Measurements from ENCODE around the gene ACTL8.

Gene ACTL8

DNA sequence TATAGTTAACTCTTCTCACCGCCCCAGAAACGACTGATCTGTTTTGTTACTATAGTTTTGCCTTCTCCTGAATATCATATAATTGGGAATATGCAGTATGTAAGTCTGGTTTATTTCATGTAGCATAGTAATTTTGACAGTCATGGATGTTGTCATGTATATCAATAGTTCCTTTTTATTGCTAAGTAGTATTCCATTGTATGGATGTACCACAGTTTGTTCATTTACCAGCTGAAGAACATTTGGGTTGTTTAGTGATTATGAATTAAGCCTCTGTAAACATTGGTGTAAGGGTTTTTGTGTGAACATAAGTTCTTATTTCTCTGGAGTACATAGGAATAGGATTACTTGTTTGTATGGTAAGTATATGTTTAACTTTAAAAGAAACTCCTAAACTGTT, 55.5 kb downstream of the ACTL8 start:
- DNase-seq = no peak

DNA sequence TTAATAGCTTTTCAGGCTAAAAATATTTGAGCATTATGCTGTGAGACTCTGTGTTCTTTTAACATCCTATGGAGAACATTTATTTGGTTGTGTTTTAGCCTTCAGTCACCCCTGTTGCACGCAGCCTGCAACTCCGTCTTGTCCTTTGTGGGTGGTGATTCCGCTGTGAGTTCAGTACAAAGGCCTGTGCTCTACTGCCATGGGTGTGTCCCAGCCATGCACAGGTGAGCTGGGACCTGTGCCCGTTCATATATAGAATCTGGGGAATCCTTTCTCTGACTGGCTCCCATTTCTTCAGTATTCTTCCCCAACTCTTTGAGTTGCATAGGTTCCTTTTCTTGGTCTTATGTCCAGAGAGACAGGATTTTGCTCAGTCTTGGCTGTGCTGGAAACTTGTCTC, 61.4 kb downstream of the ACTL8 start:
- no peak for DNase-seq

DNA sequence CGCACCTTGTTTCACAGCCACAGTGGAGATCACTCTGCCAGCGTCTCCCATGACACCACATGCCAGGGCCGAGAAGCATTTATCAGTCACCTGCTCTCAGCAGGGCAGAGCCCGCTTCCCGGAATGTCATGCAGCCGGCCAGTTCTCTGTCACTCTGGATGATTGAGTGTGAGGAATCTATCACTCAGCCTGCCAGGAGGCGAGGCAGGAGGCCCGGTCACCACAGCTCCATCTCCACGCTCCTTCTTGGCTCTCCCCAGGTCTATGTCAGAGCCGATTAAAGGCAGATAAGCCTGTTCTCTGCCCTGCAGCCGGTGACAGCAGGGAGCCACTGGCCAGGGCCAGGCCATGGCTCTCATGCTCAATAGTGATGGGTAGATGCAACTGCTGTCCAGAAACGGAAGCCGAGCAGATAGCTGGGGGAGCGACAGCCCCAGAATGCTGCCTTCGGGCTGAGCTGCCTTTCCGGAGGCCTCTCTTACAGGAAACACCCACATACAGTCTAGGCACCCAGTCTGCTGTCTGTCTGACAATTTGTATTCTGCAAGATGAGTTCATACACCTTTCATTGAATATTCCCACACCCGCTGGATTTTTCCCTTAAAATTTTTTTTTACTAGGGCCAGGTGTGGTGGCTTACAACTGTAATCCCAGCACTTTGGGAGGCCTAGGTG, 64.1 kb downstream of the ACTL8 start:
- peak; percentile 22 for DNase-seq

DNA sequence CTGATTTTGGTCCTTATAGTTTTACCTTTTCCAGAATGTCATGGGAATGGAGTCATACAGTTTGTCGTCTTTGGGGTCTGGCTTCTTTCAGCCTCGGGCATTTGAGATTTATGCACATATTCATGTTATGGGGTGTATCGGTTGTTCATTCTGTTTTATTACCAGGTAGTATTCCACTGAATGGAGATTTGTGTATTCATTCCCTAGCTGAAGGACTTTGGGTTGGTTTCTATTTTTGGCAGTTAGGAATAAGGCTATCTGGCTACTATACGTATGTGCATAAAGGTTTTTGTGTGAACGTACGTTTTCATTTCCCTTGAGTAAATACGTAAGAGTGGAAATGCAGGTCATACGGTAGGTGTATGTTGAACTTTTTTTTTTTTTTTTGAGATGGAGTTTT, 65.1 kb downstream of the ACTL8 start:
- no peak for DNase-seq

DNA sequence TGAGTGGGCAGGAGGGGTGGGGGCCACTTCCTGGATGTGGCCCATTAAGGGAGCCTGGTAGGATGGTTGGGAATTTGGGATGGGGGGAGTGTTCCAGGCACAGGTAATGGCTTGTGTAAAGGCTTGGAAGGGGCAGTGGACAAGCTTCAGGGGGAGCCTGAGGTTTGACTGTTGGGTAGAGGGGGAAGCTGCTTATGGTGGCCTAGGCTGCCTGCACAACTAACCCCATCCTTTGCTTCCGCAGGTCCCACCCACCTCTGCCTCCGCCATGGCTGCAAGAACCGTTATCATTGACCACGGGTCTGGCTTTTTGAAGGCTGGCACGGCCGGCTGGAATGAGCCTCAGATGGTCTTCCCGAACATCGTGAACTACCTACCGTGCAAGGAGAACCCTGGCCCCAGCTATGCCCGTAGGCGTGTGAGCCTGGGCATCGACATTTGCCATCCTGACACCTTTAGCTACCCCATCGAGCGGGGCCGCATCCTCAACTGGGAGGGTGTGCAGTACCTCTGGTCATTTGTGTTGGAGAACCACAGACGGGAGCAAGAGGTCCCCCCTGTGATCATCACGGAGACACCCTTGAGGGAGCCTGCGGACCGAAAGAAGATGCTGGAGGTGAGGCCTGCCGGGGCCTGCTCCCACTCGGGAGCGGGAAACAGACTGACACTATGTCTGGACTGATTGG, 67.8 kb downstream of the ACTL8 start:
- DNase-seq = no peak

DNA sequence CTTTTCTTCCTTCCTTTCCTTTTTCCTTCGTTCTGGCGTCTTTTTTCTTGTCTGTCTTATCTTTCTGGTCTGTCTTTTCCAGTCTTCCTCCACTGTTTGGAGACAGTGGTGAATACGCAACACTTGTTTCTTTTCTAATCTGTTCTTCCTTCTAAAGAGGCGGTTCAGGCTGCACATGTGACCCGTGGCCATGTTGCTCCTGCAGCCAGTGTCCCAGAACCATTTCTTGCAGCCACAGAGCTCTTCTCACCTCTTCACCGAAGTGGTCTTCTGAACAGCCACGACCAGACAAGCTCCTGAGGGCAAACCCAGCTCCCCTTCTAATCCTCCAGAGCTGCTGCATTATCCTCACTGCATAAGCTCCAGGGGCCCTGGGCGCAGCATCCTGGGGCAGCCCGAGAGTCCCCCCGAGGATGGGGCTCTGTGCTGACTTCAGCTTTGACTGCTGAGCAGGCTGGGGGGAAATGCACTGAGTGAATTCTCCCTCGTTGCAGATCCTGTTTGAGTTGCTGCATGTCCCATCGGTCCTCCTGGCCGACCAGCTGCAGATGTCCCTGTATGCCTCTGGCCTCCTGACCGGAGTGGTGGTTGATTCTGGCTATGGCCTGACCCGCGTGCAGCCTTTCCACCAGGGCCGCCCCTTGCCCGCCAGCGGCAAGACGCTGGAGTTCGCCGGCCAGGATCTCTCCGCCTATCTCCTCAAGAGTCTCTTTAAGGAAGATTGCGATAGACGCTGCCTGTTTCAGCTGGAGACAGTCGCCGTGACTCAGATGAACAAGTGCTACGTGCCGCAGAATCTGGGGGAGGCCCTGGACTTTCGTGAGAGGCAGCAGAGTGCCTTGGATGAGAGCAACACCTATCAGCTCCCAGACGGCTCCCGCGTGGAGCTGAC, 70.4 kb downstream of the ACTL8 start:
- DNase-seq = no peak

DNA sequence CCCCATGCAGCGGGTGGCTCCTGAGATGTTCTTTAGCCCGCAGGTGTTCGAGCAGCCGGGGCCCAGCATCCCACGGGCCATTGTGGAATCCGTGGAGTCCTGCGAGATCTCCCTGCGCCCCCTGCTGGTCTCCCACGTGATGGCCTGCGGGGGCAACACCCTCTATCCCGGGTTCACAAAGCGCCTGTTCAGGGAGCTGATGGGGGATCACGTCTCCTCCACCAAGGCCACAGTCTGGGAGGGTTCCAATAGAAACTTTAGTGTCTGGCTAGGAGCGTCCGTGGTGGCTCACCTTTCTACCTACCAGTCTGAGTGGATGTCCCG, 71.0 kb downstream of the ACTL8 start:
- DNase-seq = no peak

DNA sequence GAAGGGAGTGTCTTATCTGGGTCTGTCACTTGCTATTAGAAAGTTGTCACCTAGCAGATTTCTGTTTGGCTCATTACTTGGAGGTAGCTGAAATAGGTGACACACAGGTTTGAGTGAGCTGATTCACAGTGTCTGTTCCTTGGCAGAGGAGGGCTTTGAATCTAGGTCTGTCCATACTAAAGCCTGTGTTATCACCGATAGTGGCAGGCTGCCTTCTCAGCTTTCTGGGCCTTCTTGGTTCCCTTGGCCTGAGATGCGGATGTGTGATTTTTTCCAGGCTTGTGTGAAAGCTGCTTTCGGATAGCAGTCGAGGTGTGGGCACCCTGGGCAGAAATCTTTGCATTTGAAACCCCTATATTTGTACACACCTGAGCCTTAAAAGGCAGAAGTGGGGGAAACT, 73.9 kb downstream of the ACTL8 start:
- no peak for DNase-seq

DNA sequence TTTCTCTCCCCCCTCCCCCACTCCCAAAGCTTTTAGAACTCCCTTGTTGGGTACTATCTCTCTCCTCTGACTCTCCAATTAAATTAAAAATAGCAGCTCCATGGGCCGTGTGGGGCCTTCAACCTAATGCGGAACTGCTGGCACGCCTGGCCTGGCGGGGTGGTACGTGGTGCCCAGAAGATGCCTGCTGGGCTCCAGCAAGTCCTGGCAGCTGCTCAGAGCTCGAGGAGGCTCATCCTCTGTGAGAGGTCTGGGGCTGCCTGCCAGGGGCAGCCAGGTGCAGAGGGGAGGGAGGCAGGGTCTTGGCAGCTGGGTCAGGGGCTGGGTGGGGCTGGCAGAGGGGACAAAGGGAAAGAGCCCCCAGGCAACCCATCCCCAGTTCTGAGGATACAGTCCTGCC, 74.4 kb downstream of the ACTL8 start:
- peak; percentile 92 for DNase-seq

DNA sequence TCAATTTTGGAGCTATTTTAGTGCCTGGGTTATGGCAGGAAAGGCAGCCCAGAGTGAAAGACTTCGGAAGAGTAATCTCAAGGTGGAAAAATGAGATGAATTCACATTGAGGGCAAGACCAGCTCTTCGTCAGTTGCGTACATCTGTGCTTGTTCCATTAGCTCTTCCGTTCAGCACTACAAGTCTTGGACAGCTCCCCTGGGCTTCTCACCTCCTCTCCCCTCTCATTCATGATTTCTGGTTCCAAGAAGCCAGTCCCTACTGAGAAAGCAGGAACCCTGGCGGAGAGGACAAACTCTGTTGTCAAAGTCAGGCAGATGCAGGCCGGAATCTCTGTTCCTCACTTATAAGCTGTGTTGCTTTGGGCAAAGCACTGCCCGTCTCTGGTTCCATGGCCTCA, 76.5 kb downstream of the ACTL8 start:
- DNase-seq = no peak

DNA sequence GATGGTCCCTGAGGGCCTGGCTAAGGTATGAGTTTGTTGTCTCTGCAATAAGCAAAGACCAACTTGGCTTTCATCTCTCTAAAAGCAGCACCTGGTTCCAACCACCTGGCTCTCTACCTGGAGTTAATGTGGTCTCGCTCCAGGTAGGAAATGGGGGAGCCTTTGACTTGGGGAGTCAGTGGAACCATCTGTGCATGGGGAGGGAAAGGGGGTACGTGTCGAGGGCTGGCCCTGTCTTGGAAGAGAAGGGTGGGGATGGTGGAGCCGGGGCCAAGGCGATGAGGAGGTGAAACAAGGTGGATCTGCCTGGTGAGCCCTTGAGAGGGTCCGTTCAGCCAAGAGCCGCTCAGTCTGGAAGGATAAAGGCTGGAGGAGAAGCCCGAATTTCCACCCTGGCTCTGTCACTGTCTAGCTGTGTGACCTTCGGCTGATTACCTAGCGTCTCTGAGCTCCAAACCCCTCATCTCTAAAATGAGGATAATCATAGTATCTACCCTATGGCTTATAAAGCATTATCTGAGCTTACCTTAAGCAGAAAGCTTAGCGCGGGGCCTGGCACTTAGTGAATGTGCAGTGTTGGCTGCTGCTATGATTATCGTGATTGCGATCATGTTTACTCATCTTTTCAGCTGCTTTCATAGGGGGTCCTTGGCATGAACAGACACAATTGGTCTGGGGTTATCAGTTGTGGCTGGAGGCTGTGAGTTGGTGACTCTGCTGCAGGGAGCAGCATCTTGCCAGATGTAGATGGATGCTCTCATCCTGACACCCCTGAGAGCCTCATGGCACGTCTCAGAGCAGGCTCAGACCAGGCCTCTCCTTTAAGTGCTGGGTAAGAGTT, 78.7 kb downstream of the ACTL8 start:
- no peak for DNase-seq

DNA sequence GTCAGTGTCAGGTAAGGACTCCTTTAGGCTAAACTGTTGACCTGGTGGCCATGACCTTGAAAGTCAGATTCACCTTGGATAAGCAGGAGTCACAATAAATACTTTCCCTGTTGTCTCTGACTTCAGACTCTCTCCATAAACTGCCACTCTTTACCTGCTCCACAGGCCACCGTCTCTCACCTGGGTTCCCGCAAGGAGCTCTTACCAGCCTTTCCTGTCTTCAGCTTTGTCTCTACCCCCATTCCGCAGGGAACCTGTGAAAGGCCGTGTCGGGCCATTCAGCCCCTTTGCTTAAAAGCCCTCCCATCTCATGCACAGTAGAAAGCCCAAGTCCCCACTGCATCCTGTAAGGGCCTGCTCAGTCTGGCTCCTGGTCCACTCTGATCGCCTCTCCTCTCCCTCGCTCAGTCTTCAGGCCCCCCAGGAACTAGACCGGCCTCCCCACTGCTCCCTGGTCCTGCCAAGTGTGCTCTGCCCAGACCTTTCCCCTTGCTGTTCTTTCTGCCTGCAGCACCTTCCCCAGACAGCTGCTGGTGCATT, 79.5 kb downstream of the ACTL8 start:
- DNase-seq = no peak

DNA sequence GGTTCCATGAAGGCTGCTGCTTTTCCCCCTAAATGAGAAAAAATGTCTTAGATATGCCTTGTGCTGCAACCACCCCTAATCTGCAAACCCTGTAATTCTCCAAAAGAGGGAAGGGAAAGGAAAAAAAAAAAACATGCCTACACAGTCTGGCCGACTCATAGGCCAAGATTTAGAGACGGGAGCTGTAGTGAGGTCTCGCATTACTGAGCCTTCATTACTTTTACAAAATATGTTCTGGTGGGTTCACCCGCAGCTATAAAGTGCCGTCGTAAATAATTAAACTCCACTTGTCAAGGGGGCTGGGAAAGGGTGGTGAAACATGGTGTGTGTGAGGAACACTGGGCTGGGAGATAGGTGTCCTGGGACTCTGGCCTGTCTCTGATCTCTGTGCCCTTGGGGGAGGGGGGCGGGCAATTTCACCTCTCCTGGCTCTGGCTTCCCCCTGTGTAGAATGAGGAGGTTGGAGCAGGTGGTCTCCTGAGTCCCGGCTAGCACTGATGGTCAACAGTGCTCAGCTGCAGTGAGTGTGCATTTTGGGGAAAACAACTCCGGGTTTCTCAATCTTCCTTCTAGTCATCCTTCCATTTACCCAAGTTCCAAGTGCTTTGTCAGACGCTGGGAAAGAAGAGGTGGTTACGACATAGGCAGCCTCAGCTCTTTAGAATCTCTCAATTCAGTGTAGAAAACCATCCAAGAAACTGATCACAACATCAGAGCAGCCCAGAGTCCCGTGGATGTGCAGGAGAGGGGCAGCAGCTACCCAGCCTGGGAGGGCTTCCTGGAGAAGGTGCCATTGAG, 82.3 kb downstream of the ACTL8 start:
- no peak for DNase-seq

DNA sequence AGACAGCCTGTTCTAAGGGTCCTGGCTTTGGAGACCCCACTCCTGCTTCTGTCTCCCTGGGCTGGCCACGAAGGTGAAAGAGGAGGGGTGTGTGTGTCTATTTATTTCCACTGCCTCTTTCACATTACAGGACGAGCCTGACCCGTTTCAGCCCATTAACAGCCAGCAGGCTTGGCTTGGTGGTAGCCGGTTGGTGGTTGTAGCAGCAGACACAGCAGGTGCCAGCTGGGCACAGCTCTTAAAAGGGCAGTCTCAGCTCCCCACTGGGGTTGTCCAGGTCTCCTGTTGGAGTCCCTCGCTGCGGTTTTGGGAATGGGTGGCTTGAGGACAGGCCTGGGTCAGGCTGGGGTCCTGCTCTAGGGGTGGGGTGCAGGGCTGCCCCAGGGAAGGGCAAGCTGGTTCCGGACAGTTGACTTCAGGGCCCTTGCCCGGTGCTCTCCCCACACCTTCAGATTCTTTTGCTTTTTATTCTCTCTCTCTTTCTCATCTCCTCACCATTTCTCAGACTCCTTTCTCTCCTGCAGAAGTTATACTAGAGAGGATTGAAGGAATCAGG, 84.6 kb downstream of the ACTL8 start:
- DNase-seq = no peak

DNA sequence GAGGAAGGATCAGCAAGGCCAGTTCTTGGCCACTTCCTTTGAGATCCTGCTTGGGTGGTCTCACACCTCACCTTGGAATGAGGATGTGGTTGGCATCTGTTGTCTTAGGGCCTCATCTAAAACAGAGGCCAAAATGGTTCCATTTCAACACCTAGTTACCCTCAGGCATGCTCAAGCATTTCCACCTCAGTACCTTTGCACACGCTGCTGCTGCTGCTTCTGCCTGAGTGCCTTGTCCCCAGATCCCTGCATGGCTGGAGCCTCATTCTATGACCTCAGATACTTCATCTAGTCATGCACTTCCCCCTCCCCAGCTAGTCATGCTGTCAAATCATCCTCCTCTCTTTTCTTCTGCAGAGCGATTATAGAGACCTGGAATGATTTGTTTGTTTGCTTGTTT, 86.8 kb downstream of the ACTL8 start:
- DNase-seq = no peak

DNA sequence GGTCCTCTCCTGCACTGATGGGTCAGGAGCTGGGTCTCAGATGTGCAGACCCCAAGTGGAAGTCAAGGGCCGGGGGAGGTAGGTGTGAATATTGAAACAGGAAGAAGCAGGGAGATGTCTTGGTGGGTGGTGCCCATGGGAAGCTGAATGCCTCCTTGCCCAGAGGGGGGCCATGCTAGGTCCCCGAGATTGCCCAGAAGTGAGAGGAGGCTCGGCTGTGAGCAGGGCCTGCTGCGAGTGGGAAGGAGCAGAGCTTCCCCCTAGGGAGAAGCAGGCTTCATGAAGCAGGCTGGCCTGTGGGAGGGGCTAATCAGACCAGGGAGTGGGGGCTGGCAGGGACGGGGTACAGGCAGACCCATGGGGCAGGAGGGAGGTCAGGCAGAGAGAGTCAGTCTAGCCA, 87.6 kb downstream of the ACTL8 start:
- no peak for DNase-seq

DNA sequence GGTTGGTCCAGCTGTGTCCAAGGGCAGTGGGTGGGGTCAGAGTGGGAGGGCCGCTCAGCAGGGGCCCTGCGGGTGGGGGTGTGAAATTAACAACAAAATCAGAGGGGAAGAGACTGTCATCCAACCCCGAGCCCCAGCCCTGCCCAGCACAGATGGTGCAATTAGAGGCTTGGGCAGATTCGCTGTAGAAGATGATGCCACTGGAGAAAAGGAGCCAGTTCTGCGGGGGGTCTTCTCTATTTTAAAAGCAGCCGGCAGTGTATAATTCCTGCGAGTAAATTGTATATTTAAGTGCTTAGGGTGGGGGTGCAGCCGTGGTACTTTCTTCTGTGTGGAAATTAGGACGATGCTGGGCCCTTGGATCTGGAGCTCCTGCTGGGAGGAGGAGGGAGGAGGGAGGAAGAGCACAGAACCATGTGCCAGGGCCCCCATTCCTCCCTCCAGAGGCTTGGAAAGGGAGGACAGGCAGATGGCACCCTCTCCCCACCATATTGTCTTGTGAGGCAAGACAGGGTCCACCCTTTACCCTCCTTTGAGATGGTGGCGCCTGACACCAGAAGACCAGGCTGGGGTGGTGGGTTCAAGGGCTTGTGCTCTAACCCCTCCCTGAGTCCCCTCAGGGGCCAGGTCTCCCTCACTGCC, 89.2 kb downstream of the ACTL8 start:
- no peak for DNase-seq

DNA sequence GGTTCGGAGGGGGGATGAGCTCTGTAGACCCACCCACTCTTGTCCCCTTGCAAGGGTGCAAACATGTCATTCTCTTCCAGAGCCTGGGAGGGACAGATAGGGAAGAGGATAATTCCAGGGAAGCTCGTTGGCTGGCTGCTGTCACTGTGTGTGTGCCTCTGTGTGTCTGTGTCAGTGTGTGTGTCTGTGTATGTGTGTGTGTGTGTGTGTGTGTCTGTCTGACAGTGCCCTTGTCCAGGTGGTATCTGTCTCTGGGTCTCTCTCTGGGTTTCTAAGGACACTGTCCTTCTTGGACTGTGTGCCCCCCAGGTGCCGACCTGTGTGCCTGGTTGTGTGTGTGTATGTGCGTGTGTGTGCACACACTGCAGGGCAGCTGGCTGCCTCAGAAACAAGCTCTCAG, 90.5 kb downstream of the ACTL8 start:
- DNase-seq = no peak

DNA sequence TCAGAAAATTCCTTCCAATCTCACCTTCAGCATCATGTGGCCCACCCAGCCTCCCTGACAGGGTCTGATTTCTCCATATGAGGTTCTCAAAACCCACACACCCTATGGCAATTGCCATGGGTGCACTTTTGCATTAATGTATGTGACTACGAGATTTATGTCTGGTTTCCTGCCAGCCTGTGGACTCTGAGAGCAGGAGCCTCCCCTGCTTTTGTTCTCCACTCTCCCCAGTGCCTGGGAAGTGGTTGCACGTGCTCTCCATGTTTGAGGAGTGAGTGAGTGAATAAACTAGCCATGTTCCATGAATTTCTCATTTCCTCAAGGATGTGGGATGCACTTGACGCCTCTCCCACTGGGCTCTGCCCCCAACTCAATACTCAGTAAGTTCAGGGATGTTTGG, 91.2 kb downstream of the ACTL8 start:
- DNase-seq = no peak

DNA sequence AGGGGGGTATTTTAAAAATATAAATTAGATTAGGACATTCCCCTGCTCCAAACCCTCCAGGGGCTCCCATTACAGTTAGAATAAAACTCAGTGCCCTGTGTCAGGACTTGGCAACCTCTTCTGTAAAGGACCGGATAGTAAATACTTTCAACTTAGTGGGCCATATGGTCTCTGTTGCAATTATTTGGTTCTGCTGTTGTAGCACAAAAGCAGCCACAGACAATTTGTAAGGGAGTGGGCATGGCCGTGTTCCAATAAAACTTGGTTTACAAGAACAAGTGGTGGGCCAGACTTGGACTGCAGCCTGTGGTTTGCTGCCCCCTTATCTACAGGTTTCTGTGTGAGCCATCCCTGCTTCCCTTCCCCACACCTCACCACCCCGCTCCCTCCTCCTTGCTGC, 92.0 kb downstream of the ACTL8 start:
- DNase-seq = no peak

DNA sequence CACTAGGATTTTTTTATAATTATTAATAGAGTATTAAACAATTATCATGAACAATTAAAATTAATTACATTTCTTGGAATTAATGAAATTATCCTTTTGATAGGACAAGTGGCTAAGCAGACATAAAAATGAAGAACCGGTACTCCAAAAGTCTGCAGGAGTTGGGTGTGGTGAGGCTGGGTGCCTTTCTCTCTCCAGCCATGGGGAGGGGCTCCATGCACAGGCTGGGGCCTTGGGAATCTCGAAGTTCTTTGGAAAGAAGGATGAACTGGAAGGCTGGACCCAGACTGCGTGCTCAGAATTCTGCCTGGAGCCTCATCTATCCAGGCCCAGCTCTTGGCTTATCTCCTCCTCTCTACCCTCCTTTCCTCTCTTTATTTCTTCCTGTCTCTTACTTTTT, 94.1 kb downstream of the ACTL8 start:
- no peak for DNase-seq
